Hypothalamus (tissue), 51 donors: ENCODE measurements around the gene WSCD2.

Experiments used
- DNase-seq, 51 donors: peaks; one replicate each; lab custom pipeline; 2025; lab: John Stamatoyannopoulos, UW

WSCD2 gene

GRCh38 chr12:108129017-108129812 lies at the start of gene WSCD2:
Gene WSCD2, plus strand, starts transcription at chr12:108129288. Its CDS starts 66,545 bp downstream, at chr12:108195833.
- peak in 35 of 51 donors; percentile 3 to 63 (median 33) for DNase-seq

- DNase-seq, result no peak
These were observed 49.4 kb upstream of the WSCD2 start for GRCh38 chr12:108079721-108080120.

GRCh38 chr12:108080363-108080762 lies 48.7 kb upstream of the WSCD2 start:
- no peak for DNase-seq

GRCh38 chr12:108082485-108082884 lies 46.6 kb upstream of the WSCD2 start:
- DNase-seq, result no peak

GRCh38 chr12:108087900-108088299 lies 41.2 kb upstream of the WSCD2 start:
- no peak for DNase-seq

- no peak for DNase-seq
These were observed 38.8 kb upstream of the WSCD2 start for GRCh38 chr12:108090107-108090899.

- no peak for DNase-seq
These were observed 38.0 kb upstream of the WSCD2 start for GRCh38 chr12:108090932-108091678.

- DNase-seq, result no peak
These were observed 37.4 kb upstream of the WSCD2 start for GRCh38 chr12:108091679-108092051.

GRCh38 chr12:108093209-108093608 lies 35.9 kb upstream of the WSCD2 start:
- no peak for DNase-seq

GRCh38 chr12:108094056-108094649 lies 34.9 kb upstream of the WSCD2 start:
- DNase-seq, result no peak

- no peak for DNase-seq
These were observed 31.8 kb upstream of the WSCD2 start for GRCh38 chr12:108097160-108097911.

- no peak for DNase-seq
These were observed 30.7 kb upstream of the WSCD2 start for GRCh38 chr12:108098374-108098773.

GRCh38 chr12:108099073-108099472 lies 30.0 kb upstream of the WSCD2 start:
- DNase-seq, result no peak

- DNase-seq, result no peak
These were observed 29.2 kb upstream of the WSCD2 start for GRCh38 chr12:108099778-108100489.

GRCh38 chr12:108101605-108102175 lies 27.4 kb upstream of the WSCD2 start:
- DNase-seq, result no peak

GRCh38 chr12:108102363-108102762 lies 26.7 kb upstream of the WSCD2 start:
- no peak for DNase-seq

GRCh38 chr12:108103087-108103486 lies 26.0 kb upstream of the WSCD2 start:
- no peak for DNase-seq

- DNase-seq, result no peak
These were observed 25.6 kb upstream of the WSCD2 start for GRCh38 chr12:108103517-108103916.

GRCh38 chr12:108104657-108105056 lies 24.4 kb upstream of the WSCD2 start:
- no peak for DNase-seq
